ENCODE results near the gene PITX3.

DNA sequence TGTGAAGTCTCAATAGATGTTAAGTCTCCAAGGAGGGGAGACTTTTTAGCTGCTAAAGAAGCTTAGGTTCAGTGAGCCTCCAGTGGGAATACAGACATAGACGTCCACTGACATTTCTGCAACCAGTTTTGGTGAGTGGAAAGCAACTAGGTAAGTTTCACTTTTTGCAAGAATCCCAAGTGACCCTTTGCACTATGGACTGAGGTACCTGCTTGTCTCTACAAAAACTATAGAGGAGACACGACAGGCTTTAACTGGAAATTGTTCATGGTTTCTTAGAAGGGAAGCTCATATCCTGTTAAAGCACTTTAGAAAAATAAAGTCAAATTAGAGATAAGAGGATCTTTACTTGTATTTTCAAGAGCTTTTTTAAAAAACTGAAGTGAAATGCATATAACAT lies 42.6 kb upstream of the PITX3 start:
- TF ChIP-seq, protein P1, sequence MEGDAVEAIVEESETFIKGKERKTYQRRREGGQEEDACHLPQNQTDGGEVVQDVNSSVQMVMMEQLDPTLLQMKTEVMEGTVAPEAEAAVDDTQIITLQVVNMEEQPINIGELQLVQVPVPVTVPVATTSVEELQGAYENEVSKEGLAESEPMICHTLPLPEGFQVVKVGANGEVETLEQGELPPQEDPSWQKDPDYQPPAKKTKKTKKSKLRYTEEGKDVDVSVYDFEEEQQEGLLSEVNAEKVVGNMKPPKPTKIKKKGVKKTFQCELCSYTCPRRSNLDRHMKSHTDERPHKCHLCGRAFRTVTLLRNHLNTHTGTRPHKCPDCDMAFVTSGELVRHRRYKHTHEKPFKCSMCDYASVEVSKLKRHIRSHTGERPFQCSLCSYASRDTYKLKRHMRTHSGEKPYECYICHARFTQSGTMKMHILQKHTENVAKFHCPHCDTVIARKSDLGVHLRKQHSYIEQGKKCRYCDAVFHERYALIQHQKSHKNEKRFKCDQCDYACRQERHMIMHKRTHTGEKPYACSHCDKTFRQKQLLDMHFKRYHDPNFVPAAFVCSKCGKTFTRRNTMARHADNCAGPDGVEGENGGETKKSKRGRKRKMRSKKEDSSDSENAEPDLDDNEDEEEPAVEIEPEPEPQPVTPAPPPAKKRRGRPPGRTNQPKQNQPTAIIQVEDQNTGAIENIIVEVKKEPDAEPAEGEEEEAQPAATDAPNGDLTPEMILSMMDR (IDR thresholded peaks at IDR 0.05; ENCODE audit: poor library complexity, severe bottlenecking) = no peak
- no peak for TF ChIP-seq TAF1 (IDR thresholded peaks at IDR 0.05; ENCODE audit: low read depth)
- no peak for TF ChIP-seq EP300 (conservative IDR thresholded peaks at IDR 0.05; ENCODE audit: poor library complexity, severe bottlenecking)
- no peak for TF ChIP-seq SMC3 (conservative IDR thresholded peaks at IDR 0.05; ENCODE audit: poor library complexity)
- no peak for TF ChIP-seq RAD21 (conservative IDR thresholded peaks at IDR 0.05)
- TF ChIP-seq EZH2 (IDR thresholded peaks at IDR 0.05; ENCODE audit: borderline replicate concordance, insufficient read depth, low read length, poor library complexity, severe bottlenecking) = no peak
